ENCODE results near the gene IFT88.

IFT88 gene

DNA sequence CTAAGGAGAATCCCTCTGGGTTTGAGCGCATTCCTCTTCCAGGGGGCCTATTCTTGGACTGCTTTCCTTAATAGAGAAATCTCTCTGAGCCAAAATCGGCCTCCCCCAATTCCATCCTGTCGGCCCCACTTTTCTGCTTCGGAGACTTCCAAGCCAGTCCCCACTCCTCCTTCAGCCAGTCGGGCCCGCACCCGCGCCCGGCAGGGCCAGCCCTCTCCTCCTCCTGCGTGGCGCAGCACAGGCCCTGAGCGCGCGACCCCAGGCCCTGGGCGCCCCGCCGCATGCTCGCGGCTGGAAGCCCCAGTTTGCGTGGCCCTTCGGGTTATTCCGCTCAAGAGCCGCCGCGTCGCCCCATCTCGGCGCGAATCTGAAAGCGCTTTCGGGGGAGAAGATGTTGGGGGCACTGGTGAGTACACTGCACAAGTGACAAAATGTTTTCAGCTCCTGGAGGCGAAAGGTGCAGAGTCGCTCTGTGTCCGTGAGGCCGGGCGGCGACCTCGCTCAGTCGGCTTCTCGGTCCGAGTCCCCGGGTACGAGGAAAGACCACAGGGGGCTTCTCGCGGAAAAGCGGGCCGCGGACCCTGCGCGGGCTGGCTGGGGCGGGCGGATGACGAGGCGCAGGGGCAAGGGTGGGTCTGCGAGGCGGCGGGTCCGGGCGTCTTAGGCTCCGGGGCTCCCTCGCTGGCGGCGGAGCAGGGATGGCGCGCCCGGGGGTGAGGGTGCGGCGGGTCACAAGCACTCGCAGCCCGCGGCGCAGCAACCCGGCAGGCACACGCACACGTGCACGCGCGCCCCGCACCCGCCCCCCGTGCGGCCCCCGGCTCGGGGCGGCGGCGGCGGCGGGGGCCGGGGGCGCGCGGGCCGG is 136.2 kb downstream of the IFT88 start, which contains the start of gene IL17D:
Gene IL17D, plus strand, starts transcription at position 785 of the 865 bp plus-strand sequence. CDS start 303 bp downstream, outside the sequence.
- peak; percentile 63 for DNase-seq (ENCODE audit: extremely low spot score)
- POLR2A ChIA-PET, result interaction anchor here (0.7 kb wide), 1 partner anchor 144 kb away, joined by 3 read pairs; no protein-coding TSS in a partner anchor
- no peak for TF ChIP-seq CTCF (IDR thresholded peaks at IDR 0.05; ENCODE audit: control extremely low read depth, extremely low read depth, low read depth, missing control alignments)

GRCh38 chr13:20703780-20704458 is 137.0 kb downstream of the IFT88 start:
- DNase-seq (ENCODE audit: extremely low spot score), result peak; percentile 90
- peak; percentile 67 for TF ChIP-seq CTCF (IDR thresholded peaks at IDR 0.05; ENCODE audit: control extremely low read depth, extremely low read depth, low read depth, missing control alignments)
- ChIA-PET POLR2A (interaction anchor here (0.7 kb wide), 1 partner anchor 145 kb away, joined by 3 read pairs; no protein-coding TSS in a partner anchor), CTCF (interaction anchor here (0.6 to 5.9 kb wide), 17 partner anchors 9 to 225 kb away, joined by 3 to 34 read pairs (median 4); no protein-coding TSS in a partner anchor)

More for the DNA sequence above, 136.2 kb downstream of the IFT88 start, which contains the start of gene IL17D:
- CTCF ChIA-PET, result interaction anchor here (0.6 to 5.9 kb wide), 18 partner anchors 10 to 225 kb away, joined by 3 to 34 read pairs (median 4); no protein-coding TSS in a partner anchor

DNA sequence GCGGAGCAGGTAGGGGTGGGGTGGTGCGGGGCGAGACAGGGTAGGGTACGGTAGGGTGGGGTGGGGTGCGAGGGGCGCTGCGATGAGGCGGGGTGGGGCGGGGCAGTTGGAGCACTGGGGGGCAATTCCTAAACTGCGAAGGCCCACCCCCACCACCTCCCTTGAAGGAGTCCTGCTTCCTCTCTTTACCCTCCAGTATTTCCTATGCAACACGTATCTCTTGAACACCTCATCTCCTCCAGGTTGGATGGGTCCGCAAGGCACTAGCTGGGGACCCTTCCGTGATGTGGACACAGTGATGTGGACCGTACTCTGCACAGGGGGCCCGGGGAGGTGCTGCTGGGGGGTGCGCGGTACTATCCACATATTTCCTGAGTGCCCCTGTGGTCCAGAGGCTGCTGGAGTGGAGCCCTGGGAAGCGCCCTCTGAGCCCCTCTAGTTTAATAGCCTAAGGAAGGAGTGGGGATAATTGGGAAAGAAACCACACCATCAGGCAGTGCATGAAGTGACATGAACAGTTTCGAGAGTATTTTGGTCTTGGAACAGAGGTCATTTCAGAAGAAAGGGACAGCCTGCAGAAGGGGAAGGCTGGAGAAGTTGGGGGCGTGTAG is 137.6 kb downstream of the IFT88 start:
- CTCF ChIA-PET, result interaction anchor here (0.7 to 5.9 kb wide), 16 partner anchors 8 to 224 kb away, joined by 3 to 34 read pairs (median 4); partner anchors contain the start of gene CRYL1
- DNase-seq (ENCODE audit: extremely low spot score), result no peak
- TF ChIP-seq CTCF (IDR thresholded peaks at IDR 0.05; ENCODE audit: control extremely low read depth, extremely low read depth, low read depth, missing control alignments), result no peak
- POLR2A ChIA-PET, result interaction anchor here (0.6 kb wide), 1 partner anchor 947 kb away, joined by 4 read pairs; no protein-coding TSS in a partner anchor

DNA sequence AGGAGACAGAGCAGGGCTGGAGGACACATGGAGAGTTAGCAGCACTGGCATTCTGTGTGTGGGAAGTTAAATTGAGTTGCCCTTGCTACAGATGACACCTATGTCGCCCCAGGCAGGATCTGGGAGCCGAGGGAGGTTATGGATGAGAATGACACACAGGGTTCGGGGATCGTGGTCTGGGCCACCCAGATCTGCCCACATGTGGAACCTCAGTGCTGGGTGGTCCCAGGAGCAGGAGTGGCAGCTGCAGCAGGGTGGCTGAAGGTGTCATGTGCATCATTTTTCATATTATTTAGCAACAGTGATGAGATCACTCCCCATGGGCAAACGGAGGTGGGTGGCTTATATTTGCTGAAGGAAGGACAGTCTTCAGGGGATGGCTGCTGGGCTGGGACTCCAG is 139.7 kb downstream of the IFT88 start:
- POLR2A ChIA-PET, result no interaction called here
- CTCF ChIA-PET, result interaction anchor here (1.7 kb wide), 1 partner anchor 122 kb away, joined by 5 read pairs; no protein-coding TSS in a partner anchor
- no peak for TF ChIP-seq CTCF (IDR thresholded peaks at IDR 0.05; ENCODE audit: control extremely low read depth, extremely low read depth, low read depth, missing control alignments)
- DNase-seq (ENCODE audit: extremely low spot score), result no peak

GRCh38 chr13:20708216-20708615 is 141.3 kb downstream of the IFT88 start:
- DNase-seq (ENCODE audit: extremely low spot score), result no peak
- CTCF ChIA-PET, result interaction anchor here (1.7 kb wide), 1 partner anchor 120 kb away, joined by 5 read pairs; no protein-coding TSS in a partner anchor
- POLR2A ChIA-PET, result no interaction called here
- TF ChIP-seq CTCF (IDR thresholded peaks at IDR 0.05; ENCODE audit: control extremely low read depth, extremely low read depth, low read depth, missing control alignments), result no peak

DNA sequence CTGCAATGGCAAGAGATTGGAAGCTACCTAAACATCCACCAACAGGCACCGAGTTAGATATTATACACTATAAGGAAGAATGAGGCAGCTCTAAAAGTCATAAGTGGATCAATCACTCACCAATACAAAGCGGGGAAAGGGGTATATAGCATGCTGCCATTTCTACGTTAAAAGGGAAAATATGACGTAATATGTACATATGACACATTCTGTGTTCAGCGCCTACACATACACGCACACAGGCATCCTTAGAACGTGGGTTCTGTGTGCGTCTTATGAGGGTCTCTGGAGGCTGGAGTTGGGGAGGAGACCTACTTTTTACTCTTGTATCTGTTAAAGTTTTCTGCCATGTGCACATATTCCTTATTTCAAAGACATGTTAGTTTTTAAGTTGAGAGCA is 142.4 kb downstream of the IFT88 start:
- DNase-seq (ENCODE audit: extremely low spot score), result no peak
- POLR2A ChIA-PET, result no interaction called here
- CTCF ChIA-PET, result interaction anchor here (1.9 to 3.4 kb wide), 2 partner anchors 13 to 119 kb away, joined by 8 to 15 read pairs; no protein-coding TSS in a partner anchor
- no peak for TF ChIP-seq CTCF (IDR thresholded peaks at IDR 0.05; ENCODE audit: control extremely low read depth, extremely low read depth, low read depth, missing control alignments)
